ENCODE results near the gene COL4A6. TPM values are rescaled to one million over a fixed set of nuclear protein-coding genes. Genes with fewer than 3 reads are reported as not detected.

The COL4A6 gene
- total and polyA plus RNA-seq, 2 donors (not counting 3 experiments of a cell fraction or from before 2014, with no cell fraction given) = 0.49 to 0.62 TPM

DNA sequence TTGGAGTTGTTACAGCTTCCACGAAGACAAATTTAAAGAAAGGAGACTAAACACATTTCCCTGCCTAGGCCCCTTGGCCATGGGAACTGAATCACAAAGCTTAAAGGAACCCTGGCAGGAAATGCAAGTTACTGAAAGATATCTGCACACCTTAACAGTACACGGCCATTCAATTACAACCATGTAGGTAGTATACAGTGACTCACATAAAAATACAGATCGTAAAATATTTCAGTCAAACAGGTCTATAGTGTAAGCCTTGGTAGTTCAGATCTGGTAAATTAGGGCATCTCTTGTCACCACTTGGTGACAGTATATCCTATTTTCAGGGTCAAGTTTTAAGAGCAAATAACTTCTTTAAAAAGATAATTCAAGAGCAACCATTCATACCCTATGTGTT, 234.7 kb downstream of the COL4A6 start:
- Histone ChIP-seq H2AFZ (ENCODE audit: low read depth, low read length) (no peak overlapping the region), H3K27ac (ENCODE audit: insufficient read depth, low read depth, low read length) (no peak overlapping the region), H3K4me2 (ENCODE audit: insufficient read depth, low read length) (no peak overlapping the region), H3K4me1 (ENCODE audit: control insufficient read depth, extremely low read depth, insufficient read depth, low read length) (no peaks in the 10 kb centered on the region), H3K9ac (replicated peaks; ENCODE audit: extremely low read depth, insufficient read depth, low read length) (no peak overlapping the region), H3K27me3 (ENCODE audit: control insufficient read depth in 2 of 2, insufficient read depth in 2 of 2, low read length in 2 of 2) (no peaks in the 10 kb centered on the region), H3K4me3 (replicated peaks in 1 of 3; ENCODE audit: insufficient read depth in 1 of 3, low read depth in 1 of 3, low read length in 3 of 3) (no peak overlapping the region), H3K9me1 (replicated peaks; ENCODE audit: control insufficient read depth, extremely low read depth, insufficient read depth, low read length) (no peaks in the 10 kb centered on the region), H3K9me3 (replicated peaks; ENCODE audit: control insufficient read depth, insufficient read depth, low read length) (no peaks in the 10 kb centered on the region), H3K79me2 (ENCODE audit: control insufficient read depth, insufficient read depth, low read length) (no peaks in the 10 kb centered on the region), H4K20me1 (replicated peaks; ENCODE audit: control insufficient read depth, extremely low read depth, insufficient read depth, low read length) (no peaks in the 10 kb centered on the region), H3K36me3 (ENCODE audit: control insufficient read depth in 2 of 2, extremely low read depth in 1 of 2, insufficient read depth in 2 of 2, low read length in 2 of 2) (no peaks in the 10 kb centered on the region)
- TF ChIP-seq POLR2AphosphoS5 (IDR thresholded peaks at IDR 0.05; ENCODE audit: insufficient read depth, low read depth, low read length) (no peak), EZH2 (IDR thresholded peaks at IDR 0.05; ENCODE audit: borderline replicate concordance, low read depth, low read length, severe bottlenecking) (no peak), MYC (IDR thresholded peaks at IDR 0.05; ENCODE audit: low read depth, low read length) (no peak), GATA2 (IDR thresholded peaks at IDR 0.05; ENCODE audit: insufficient read depth, insufficient read length, low read depth, low read length) (no peak), FOS (IDR thresholded peaks at IDR 0.05; ENCODE audit: borderline replicate concordance, insufficient read depth, low read length) (no peak), POLR2A (IDR thresholded peaks at IDR 0.05; ENCODE audit: low read depth, low read length) (no peak), JUN (IDR thresholded peaks at IDR 0.05; ENCODE audit: borderline replicate concordance, insufficient read depth, insufficient read length, low read depth) (no peak)
- TF ChIP-seq, protein P1, sequence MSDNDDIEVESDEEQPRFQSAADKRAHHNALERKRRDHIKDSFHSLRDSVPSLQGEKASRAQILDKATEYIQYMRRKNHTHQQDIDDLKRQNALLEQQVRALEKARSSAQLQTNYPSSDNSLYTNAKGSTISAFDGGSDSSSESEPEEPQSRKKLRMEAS (IDR thresholded peaks at IDR 0.05; ENCODE audit: insufficient read depth, insufficient read length) = no peak
- TF ChIP-seq, protein P2, sequence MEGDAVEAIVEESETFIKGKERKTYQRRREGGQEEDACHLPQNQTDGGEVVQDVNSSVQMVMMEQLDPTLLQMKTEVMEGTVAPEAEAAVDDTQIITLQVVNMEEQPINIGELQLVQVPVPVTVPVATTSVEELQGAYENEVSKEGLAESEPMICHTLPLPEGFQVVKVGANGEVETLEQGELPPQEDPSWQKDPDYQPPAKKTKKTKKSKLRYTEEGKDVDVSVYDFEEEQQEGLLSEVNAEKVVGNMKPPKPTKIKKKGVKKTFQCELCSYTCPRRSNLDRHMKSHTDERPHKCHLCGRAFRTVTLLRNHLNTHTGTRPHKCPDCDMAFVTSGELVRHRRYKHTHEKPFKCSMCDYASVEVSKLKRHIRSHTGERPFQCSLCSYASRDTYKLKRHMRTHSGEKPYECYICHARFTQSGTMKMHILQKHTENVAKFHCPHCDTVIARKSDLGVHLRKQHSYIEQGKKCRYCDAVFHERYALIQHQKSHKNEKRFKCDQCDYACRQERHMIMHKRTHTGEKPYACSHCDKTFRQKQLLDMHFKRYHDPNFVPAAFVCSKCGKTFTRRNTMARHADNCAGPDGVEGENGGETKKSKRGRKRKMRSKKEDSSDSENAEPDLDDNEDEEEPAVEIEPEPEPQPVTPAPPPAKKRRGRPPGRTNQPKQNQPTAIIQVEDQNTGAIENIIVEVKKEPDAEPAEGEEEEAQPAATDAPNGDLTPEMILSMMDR (IDR thresholded peaks at IDR 0.05; ENCODE audit: extremely low read depth in 1 of 2, insufficient read depth in 1 of 2, low read depth in 1 of 2, low read length in 2 of 2) = no peak
- dilution Hi-C loops (cut with MboI; ENCODE audit: extremely low pct_ligation_motif_present, low sequenced_read_pairs) (no loop called here), intact Hi-C loops (cut with micrococcal nuclease) (loop anchor here (5.0 kb wide), 1 partner anchor 1179 kb away; no protein-coding TSS in a partner anchor)
- FAIRE-seq (peak; percentile 31), DNase-seq (ENCODE audit: low read depth, low spot score) (no peak)
- no TSS peak for BruUV-seq (replicated peaks)
- CTCF ChIA-PET = interaction anchor here (1.2 to 1.5 kb wide), 3 partner anchors 13 to 100 kb away, joined by 3 to 7 read pairs (median 5); no protein-coding TSS in a partner anchor
- POLR2A ChIA-PET = no interaction called here

All from endothelial cell of umbilical vein (primary cell).